Stimulated activated CD8-positive, alpha-beta memory T cell treated with anti-CD3 and anti-CD28 coated beads, Interleukin-12 subunit alpha, Interleukin-12 subunit beta, amount 100 ng/mL, for 4 hours (primary cell): Measurements from ENCODE around the gene GLIS1.

Experiments
- DNase-seq: peaks from one replicate; pipeline ENCODE4 v3.0.0-alpha.2; 2020; ENCODE audit warnings: low read depth

GLIS1 gene

GRCh38 chr1:53508991-53509666 is 229.8 kb downstream of the GLIS1 start:
- no peak for DNase-seq

- no peak for DNase-seq
Measured at GRCh38 chr1:53508056-53508990, 230.6 kb downstream of the GLIS1 start.

- no peak for DNase-seq
Measured at GRCh38 chr1:53507116-53507820, 231.7 kb downstream of the GLIS1 start.

- DNase-seq, result no peak
Measured at GRCh38 chr1:53506355-53507050, 232.5 kb downstream of the GLIS1 start.

GRCh38 chr1:53505891-53506290 is 233.1 kb downstream of the GLIS1 start:
- no peak for DNase-seq

- no peak for DNase-seq
Measured at GRCh38 chr1:53505401-53505800, 233.6 kb downstream of the GLIS1 start.

- no peak for DNase-seq
Measured at GRCh38 chr1:53504901-53505300, 234.1 kb downstream of the GLIS1 start.

- DNase-seq, result no peak
Measured at GRCh38 chr1:53503433-53504217, 235.3 kb downstream of the GLIS1 start.

- no peak for DNase-seq
Measured at GRCh38 chr1:53502641-53503432, 236.1 kb downstream of the GLIS1 start.

- no peak for DNase-seq
Measured at GRCh38 chr1:53501065-53502005, 237.6 kb downstream of the GLIS1 start.

- no peak for DNase-seq
Measured at GRCh38 chr1:53500204-53501064, 238.5 kb downstream of the GLIS1 start.

GRCh38 chr1:53499257-53500203 is 239.4 kb downstream of the GLIS1 start:
- no peak for DNase-seq

- no peak for DNase-seq
Measured at GRCh38 chr1:53498555-53499131, 240.3 kb downstream of the GLIS1 start.

- no peak for DNase-seq
Measured at GRCh38 chr1:53495633-53496345, 243.2 kb downstream of the GLIS1 start.

GRCh38 chr1:53490351-53490750 is 248.6 kb downstream of the GLIS1 start:
- no peak for DNase-seq

- no peak for DNase-seq
Measured at GRCh38 chr1:53486395-53487026, 252.5 kb downstream of the GLIS1 start.
